Ishikawa (cell line): ENCODE measurements around the gene PPP1R16B.

ENCODE experiments used
- NFIC ChIP-seq: IDR thresholded peaks from 2 replicates; pipeline ENCODE4 v1.6.1; 2012
- YY1 ChIP-seq: IDR thresholded peaks from 2 replicates; pipeline ENCODE4 v1.6.1; 2012; ENCODE audit warnings: low read depth

GRCh38 chr20:38835792-38836191 is 30.3 kb downstream of the PPP1R16B start:
- TF ChIP-seq NFIC (no peak), YY1 (no peak)
